GM19468 (cell line): ENCODE measurements around the gene LIMK2.
"Not testable (repeated sequence)": the region's sequence is repeated elsewhere in the genome, so short reads cannot be mapped to it uniquely, and the experiment has no call there.

ENCODE experiments used
- ATAC-seq: cut with Tn5 transposase; IDR thresholded peaks from one replicate; pipeline ENCODE4 v1.9.1; 2021; ENCODE audit warnings: mild to moderate bottlenecking, moderate library complexity, moderate number of reproducible peaks; ENCODE audit not compliant: unreplicated experiment; ENCODE audit errors: extremely low read depth

Gene LIMK2

DNA sequence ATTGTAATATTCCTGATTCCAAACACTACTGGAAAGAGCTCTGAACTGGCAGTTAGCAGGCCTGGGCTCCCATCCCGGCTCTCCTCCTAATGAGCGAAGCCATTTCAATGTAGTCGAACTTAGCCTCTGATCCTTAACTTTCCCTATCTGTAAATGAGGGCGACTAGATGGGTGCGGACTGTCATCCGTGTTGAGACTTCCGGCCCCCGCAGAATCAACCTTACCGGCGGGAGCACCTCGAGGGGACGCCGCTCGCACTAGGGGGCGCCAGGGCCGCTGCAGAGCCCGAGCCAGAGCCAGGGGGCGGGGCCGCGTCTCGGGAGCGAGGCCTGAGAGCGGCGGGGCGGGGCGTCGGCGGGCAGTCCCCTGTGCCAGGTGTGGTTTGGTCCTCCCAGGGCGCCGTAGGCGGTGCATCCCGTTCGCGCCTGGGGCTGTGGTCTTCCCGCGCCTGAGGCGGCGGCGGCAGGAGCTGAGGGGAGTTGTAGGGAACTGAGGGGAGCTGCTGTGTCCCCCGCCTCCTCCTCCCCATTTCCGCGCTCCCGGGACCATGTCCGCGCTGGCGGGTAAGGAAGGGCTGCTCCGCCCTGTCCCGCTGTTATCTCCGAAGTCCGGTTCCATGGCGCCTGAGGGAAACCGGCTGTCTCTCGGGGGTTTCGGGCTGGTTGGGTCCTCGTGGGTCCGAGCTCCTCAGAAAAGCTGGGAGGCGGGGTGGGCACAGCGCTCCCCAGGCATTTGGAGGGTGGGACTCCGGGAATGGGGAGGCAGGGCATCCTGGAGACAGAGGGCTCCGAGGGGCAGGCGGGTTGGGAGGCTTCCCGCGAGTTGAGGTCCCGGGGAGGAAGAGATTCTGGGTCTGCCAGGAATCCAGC is at the start of gene LIMK2:
Gene LIMK2 (plus strand): TSS at position 437 of the 869 bp plus-strand sequence. CDS start 111 bp downstream, at position 548.
- ATAC-seq: peak; percentile 58

DNA sequence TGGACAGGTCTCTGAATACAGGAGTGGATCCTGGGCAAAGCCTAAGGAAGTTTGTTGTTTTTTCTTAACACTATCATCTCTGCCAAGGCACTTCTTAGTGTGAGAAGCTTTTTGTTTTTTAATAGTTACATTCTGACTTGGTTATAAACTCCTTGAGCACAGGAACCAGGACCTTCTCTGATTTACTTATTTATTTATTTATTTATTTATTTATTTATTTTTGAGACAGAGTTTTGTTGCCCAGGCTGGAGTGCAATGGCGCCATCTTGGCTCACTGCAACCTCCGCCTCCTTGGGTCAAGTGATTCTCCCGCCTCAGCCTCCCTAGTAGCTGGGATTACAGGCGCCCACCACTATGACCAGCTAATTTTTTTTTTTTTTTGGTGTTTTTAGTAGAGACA is 41.1 kb upstream of the LIMK2 start:
- ATAC-seq: no peak

- not testable (repeated sequence) for ATAC-seq
Observed at GRCh38 chr22:31171734-31172133, 40.4 kb upstream of the LIMK2 start.

- no peak for ATAC-seq
Observed at GRCh38 chr22:31173386-31174145, 38.5 kb upstream of the LIMK2 start.

- no peak for ATAC-seq
Observed at GRCh38 chr22:31176923-31177322, 35.2 kb upstream of the LIMK2 start.

GRCh38 chr22:31177420-31178162 is 34.5 kb upstream of the LIMK2 start:
- no peak for ATAC-seq

- ATAC-seq: no peak
Observed at GRCh38 chr22:31178859-31179258, 33.2 kb upstream of the LIMK2 start.

DNA sequence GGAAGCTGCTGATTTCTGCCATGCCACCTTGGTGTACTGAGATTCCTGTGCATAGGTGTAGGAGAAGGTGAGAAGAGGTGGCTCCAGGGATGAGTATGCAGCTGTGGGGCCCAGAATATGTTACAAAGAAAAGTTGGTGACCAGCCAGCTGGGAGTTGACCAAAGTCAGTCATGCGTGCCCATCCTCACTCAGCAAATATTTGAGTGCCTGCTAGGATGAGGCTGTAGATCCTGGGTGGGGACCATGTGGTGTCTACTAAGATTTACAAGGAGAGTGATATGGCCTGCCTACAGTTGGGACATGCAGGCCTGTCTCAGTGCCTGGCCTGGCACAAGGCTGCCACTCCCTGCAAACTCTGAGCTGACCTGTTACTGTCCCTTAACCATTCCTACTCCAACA is 32.8 kb upstream of the LIMK2 start:
- ATAC-seq: no peak

- ATAC-seq: no peak
Observed at GRCh38 chr22:31184015-31184414, 28.1 kb upstream of the LIMK2 start.

DNA sequence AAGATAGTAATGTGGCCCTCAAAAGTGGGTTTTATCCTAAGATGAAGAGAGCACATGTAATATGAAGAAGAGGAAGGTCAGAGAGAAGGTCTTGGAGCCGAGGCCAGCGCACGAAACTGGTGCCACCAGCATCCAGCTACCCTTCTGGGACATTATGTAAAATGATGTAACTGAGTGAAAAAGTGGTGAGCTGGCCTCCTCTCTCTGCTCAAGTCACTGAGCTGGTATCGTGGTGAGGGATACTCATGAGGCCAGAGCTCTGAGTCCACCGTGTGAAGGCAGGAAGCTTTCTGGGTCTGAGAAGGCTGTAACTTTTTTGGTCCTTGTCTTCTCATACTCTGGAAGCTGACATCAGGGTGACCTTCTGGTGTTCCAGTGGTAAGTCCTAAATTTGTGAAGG is 27.0 kb upstream of the LIMK2 start:
- ATAC-seq: no peak

DNA sequence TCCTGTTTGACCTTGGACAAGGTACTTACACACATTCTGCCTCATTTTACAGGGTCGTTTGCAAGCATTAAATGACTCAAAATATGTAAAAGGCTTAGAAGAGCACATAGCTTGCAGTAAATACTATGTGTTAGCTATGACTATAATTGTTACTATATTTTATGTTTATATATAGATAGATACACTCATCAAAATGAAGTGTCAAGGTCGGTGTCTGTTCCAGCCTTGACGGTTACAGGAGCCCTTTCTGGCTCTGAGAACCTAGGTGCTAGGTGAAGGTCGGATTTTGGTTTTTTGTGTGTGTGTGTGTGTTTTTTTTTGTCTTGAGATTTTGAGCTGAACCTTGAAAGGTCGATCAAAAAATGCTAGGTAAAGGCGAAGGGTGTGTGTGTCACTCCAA is 24.5 kb upstream of the LIMK2 start:
- no peak for ATAC-seq

GRCh38 chr22:31192513-31192912 is 19.6 kb upstream of the LIMK2 start:
- ATAC-seq: no peak

DNA sequence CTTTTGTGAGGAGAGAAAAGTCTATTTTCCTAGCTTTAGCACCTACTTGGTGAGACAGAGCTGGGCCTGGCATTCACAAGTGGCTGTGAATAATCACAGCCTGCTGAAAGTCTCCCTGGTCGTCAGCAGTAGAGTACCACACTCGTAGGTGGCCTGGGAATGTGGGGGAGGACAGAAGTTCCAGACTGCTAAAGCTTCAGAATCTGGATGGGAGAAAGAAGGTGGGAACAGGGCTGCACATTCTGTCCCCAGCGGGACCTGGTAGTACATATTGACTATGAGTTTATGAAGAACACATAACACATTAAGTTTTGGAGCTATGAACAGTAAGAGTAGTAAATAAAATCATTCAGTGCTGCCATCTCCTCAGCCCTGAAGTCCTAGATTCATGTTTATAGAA is 19.0 kb upstream of the LIMK2 start:
- ATAC-seq: no peak

DNA sequence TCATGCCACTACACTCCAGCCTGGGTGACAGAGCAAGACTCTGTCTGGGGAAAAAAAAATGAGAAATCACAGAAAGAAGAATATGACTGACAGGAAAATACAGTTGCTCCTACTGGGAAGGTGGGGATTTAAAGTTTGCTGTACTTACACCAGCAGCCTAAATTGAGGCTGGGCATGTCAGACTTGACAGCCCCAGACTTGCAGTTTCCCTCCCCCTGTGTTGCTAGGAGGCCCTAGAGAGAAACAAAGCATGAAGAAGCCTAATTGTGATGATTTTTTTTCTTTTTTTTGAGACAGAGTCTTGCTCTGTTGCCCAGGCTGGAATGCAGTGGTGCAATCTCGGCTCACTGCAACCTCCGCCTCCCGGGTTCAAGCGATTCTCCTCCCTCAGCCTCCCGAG is 17.4 kb upstream of the LIMK2 start:
- ATAC-seq: not testable (repeated sequence)

- ATAC-seq: no peak
Observed at GRCh38 chr22:31199187-31199586, 12.9 kb upstream of the LIMK2 start.

DNA sequence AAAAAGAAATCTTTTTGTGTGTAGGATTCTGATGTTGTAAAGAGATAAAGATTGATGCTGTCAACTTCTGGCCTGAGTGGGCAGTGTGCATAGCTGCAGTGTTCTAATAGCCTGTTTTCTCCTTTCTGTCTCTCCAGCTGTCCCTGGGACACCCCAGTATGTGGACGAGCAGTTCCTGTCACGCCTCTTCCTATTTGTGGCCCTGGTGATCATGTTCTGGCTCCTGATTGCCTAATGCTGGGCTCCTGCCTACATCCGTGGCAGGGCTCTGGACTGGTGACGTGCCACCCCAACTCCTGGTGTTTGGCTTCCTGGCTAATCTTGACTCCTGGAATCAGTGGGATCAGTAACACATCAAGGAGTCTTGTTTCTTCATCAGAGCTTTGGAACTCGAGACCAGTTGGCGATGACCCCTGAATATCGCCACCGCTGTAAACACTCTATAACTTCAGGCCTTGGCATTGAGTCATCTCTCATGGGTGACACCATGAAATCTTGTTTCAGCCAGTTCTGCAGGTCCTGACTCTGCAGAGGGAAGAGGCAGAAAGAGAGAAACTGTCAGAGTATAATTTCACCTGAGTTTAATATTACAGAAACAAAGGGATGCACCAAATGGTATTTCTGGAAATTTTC is 7.6 kb upstream of the LIMK2 start:
- not testable (repeated sequence) for ATAC-seq

DNA sequence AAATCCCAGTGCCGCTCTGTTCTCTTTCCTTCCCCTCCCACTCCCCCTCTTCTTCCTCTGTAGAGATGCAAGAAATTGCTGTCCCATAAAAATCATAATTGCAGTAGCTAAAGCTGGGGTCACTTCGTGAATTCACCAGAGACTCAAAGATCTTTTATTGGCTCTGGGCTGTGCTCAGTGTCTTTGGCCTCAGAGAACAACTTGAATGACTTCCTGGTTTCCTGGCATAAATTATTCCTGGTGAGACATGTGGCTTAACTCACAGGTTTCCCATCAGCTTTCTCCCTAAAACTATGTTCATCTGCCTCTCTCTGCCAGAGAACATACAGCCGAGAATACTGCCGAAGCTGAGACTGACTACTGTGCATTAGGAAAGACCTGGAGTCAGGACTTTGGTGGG is 7.0 kb upstream of the LIMK2 start:
- ATAC-seq: not testable (repeated sequence)

DNA sequence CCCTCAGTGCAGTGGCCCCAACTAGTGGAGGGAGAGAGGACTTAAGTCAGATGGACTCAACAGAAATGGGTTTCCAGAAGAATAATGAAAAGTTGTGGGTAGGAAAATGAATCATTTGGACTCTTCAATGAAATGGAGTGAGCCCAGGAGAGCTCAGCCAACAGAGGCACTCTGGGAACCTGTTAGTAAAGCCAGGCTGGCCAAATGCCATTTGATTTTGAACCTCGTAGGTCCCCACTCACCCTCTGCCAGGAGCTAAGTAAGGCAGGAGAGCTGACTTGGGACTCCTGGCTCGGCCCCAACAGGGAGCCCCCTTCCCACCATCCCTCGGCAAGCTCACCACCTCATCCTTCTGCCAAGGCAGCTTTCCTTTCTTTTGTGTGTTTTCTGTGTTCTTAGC is 5.6 kb upstream of the LIMK2 start:
- not testable (repeated sequence) for ATAC-seq

DNA sequence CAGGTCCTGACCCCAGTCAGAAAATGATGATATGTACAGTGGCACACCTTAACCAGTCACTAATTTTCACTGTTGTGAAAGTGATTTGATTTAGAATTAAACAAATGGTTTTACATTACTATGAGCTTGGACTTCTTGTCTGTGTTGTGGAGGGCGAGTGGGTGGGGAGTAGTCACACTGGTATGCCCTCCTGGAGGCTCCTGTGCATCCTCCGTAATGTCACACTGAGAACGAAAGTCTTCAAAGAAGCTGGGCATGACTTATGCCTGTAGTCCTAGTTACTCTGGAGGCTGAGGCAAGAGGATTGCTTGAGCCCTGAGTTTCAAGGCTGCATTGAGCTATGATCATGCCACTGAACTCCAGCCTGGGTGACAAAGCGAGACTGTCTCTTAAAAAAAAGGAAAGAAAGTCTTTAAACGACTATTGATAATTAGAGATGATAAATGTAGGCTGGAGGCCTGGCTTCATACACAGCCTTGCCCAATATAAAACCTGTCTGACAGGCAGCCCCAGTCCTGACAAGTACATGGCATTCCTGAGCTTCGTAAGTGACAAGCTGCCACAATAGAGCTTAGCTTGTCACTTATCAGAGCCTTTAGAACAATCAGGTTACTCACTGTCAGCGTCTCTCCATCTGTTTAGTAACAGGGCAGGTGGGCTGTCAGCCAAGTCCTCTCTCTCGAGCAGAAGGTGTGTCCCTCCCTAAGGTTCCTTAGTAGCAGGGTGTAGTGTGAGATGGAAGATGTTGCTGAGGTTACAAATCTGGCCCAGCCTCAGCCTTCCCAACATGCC is 5.0 kb upstream of the LIMK2 start:
- ATAC-seq: no peak
